ENCODE data around the gene AFG1L.

AFG1L gene

GRCh38 chr6:108454356-108454755, 159.5 kb downstream of the AFG1L start:
- no peak for TF ChIP-seq CTCF (IDR thresholded peaks at IDR 0.05; ENCODE audit: low read depth, low read length, missing control alignments)
- H3K4me3 ChIP-seq (replicated peaks; ENCODE audit: low read depth, low read length) = no peak overlapping the region
- DNase-seq (ENCODE audit: extremely low read depth, low read depth) = no peak

GRCh38 chr6:108455688-108456087, 160.8 kb downstream of the AFG1L start:
- DNase-seq (ENCODE audit: extremely low read depth, low read depth) = no peak
- TF ChIP-seq CTCF (IDR thresholded peaks at IDR 0.05; ENCODE audit: low read depth, low read length, missing control alignments) = no peak
- no peak overlapping the region for H3K4me3 ChIP-seq (replicated peaks; ENCODE audit: low read depth, low read length)

- no peak for TF ChIP-seq CTCF (IDR thresholded peaks at IDR 0.05; ENCODE audit: low read depth, low read length, missing control alignments)
- H3K4me3 ChIP-seq (replicated peaks; ENCODE audit: low read depth, low read length) = no peak overlapping the region
- DNase-seq (ENCODE audit: extremely low read depth, low read depth) = no peak
Observed at GRCh38 chr6:108463784-108464183, 168.9 kb downstream of the AFG1L start.

GRCh38 chr6:108464418-108465097, 169.7 kb downstream of the AFG1L start:
- DNase-seq (ENCODE audit: extremely low read depth, low read depth) = no peak
- TF ChIP-seq CTCF (IDR thresholded peaks at IDR 0.05; ENCODE audit: low read depth, low read length, missing control alignments) = no peak
- H3K4me3 ChIP-seq (replicated peaks; ENCODE audit: low read depth, low read length) = no peak overlapping the region

GRCh38 chr6:108465098-108465495, 170.2 kb downstream of the AFG1L start:
- H3K4me3 ChIP-seq (replicated peaks; ENCODE audit: low read depth, low read length) = no peak overlapping the region
- no peak for TF ChIP-seq CTCF (IDR thresholded peaks at IDR 0.05; ENCODE audit: low read depth, low read length, missing control alignments)
- no peak for DNase-seq (ENCODE audit: extremely low read depth, low read depth)

- no peak for TF ChIP-seq CTCF (IDR thresholded peaks at IDR 0.05; ENCODE audit: low read depth, low read length, missing control alignments)
- no peak overlapping the region for H3K4me3 ChIP-seq (replicated peaks; ENCODE audit: low read depth, low read length)
- no peak for DNase-seq (ENCODE audit: extremely low read depth, low read depth)
Observed at GRCh38 chr6:108468346-108468745, 173.5 kb downstream of the AFG1L start.

GRCh38 chr6:108469316-108469715, 174.5 kb downstream of the AFG1L start:
- H3K4me3 ChIP-seq (replicated peaks; ENCODE audit: low read depth, low read length) = no peak overlapping the region
- TF ChIP-seq CTCF (IDR thresholded peaks at IDR 0.05; ENCODE audit: low read depth, low read length, missing control alignments) = no peak
- DNase-seq (ENCODE audit: extremely low read depth, low read depth) = no peak
